Measurements from ENCODE around the gene RRBP1.
"Not testable (repeated sequence)": the region's sequence is repeated elsewhere in the genome, so short reads cannot be mapped to it uniquely, and the experiment has no call there.

Gene RRBP1

GRCh38 chr20:17662333-17663039 lies 19.6 kb downstream of the RRBP1 start:
- DNase-seq, result peak; percentile 44

GRCh38 chr20:17661121-17661744 lies 20.8 kb downstream of the RRBP1 start:
- no peak for DNase-seq

- no peak for DNase-seq
Observed at GRCh38 chr20:17660667-17661066, 21.4 kb downstream of the RRBP1 start.

GRCh38 chr20:17659801-17660200 lies 22.2 kb downstream of the RRBP1 start:
- DNase-seq, result no peak

- DNase-seq, result not testable (repeated sequence)
Observed at GRCh38 chr20:17659344-17659743, 22.7 kb downstream of the RRBP1 start.

GRCh38 chr20:17658648-17658993 lies 23.4 kb downstream of the RRBP1 start:
- no peak for DNase-seq

GRCh38 chr20:17657898-17658647 lies 24.0 kb downstream of the RRBP1 start:
- no peak for DNase-seq

- no peak for DNase-seq
Observed at GRCh38 chr20:17657079-17657825, 24.8 kb downstream of the RRBP1 start.

- no peak for DNase-seq
Observed at GRCh38 chr20:17655865-17656479, 26.1 kb downstream of the RRBP1 start.

GRCh38 chr20:17655286-17655651 lies 26.8 kb downstream of the RRBP1 start:
- DNase-seq, result no peak

- no peak for DNase-seq
Observed at GRCh38 chr20:17654649-17655285, 27.3 kb downstream of the RRBP1 start.

GRCh38 chr20:17653835-17654648 lies 28.0 kb downstream of the RRBP1 start:
- no peak for DNase-seq

GRCh38 chr20:17652411-17652810 lies 29.6 kb downstream of the RRBP1 start:
- no peak for DNase-seq

- no peak for DNase-seq
Observed at GRCh38 chr20:17651760-17652388, 30.2 kb downstream of the RRBP1 start.

- DNase-seq, result peak; percentile 10
Observed at GRCh38 chr20:17651129-17651759, 30.8 kb downstream of the RRBP1 start.

GRCh38 chr20:17650301-17651128 lies 31.5 kb downstream of the RRBP1 start:
- peak; percentile 41 for DNase-seq

- peak; percentile 83 for DNase-seq
Observed at GRCh38 chr20:17648791-17649730, 33.0 kb downstream of the RRBP1 start.

GRCh38 chr20:17648315-17648646 lies 33.8 kb downstream of the RRBP1 start:
- peak; percentile 91 for DNase-seq

All from MV-4-11 (cell line).